Loucy (cell line): Measurements from ENCODE around the gene BTF3L4.
A peak's percentile ranks its signal among the peaks of the same experiment; 100 is the strongest.

Experiments used
- H2AFZ ChIP-seq: fragments of 200-600 bp; sonication (generic); 2 replicates; pipeline ENCODE4 v1.6.0; 2016; ENCODE audit warnings: antibody characterized with exemption, mild to moderate bottlenecking, low read length, moderate library complexity
- H3F3A ChIP-seq: fragments of 200-600 bp; 2 replicates; pipeline ENCODE4 v1.6.0; 2016; ENCODE audit warnings: antibody characterized with exemption, low read depth, mild to moderate bottlenecking
- H3K27me3 ChIP-seq: fragments of 200-600 bp; sonication (generic); 2 replicates; pipeline ENCODE4 v1.6.1; 2014; ENCODE audit warnings: low read length, mild to moderate bottlenecking; ENCODE audit not compliant: insufficient read depth, poor library complexity, severe bottlenecking
- H3K36me3 ChIP-seq: fragments of 200-600 bp; sonication (generic); 2 replicates; pipeline ENCODE4 v1.6.1; 2016; ENCODE audit warnings: low read length; ENCODE audit not compliant: insufficient read depth
- H3K4me1 ChIP-seq: fragments of 200-600 bp; sonication (generic); 2 replicates; pipeline ENCODE4 v1.5.1; 2014; ENCODE audit warnings: low read length, mild to moderate bottlenecking; ENCODE audit not compliant: insufficient read depth, poor library complexity, severe bottlenecking
- H3K4me2 ChIP-seq: fragments of 200-600 bp; sonication (generic); 2 replicates; pipeline ENCODE4 v1.6.0; 2014; ENCODE audit warnings: antibody characterized with exemption, low read length, low read depth, mild to moderate bottlenecking; ENCODE audit not compliant: poor library complexity, severe bottlenecking
- H3K4me3 ChIP-seq: fragments of 200-600 bp; sonication (generic); 2 replicates; pipeline ENCODE4 v1.5.1; 2014; ENCODE audit warnings: low read length, mild to moderate bottlenecking, mixed read lengths; ENCODE audit not compliant: poor library complexity, severe bottlenecking
- H3K79me2 ChIP-seq: fragments of 200-600 bp; sonication (generic); 2 replicates; pipeline ENCODE4 v1.6.1; 2014; ENCODE audit warnings: low read length; ENCODE audit not compliant: insufficient read depth
- H3K9ac ChIP-seq: fragments of 200-600 bp; sonication (generic); 2 replicates; pipeline ENCODE4 v1.6.0; 2014; ENCODE audit warnings: mild to moderate bottlenecking, low read depth, low read length, moderate library complexity; ENCODE audit not compliant: poor library complexity, severe bottlenecking
- H3K9me2 ChIP-seq: fragments of 200-600 bp; sonication (generic); replicated peaks from 2 replicates; pipeline ENCODE4 v1.6.1; 2016; ENCODE audit warnings: low read depth, low read length, mixed read lengths
- H3K9me3 ChIP-seq: fragments of 200-600 bp; sonication (generic); 2 replicates; pipeline ENCODE4 v1.6.1; 2014; ENCODE audit warnings: mild to moderate bottlenecking, antibody characterized with exemption, low read length, low read depth; ENCODE audit not compliant: insufficient read depth
- H4K20me1 ChIP-seq: fragments of 200-600 bp; sonication (generic); 2 replicates; pipeline ENCODE4 v1.6.0; 2014; ENCODE audit warnings: antibody characterized with exemption, low read length, mild to moderate bottlenecking; ENCODE audit not compliant: insufficient read depth, poor library complexity, severe bottlenecking
- CTCF ChIP-seq: fragments of 200-600 bp; sonication (generic); conservative IDR thresholded peaks from 2 replicates; pipeline ENCODE4 v1.5.1; 2014; ENCODE audit warnings: mild to moderate bottlenecking, antibody characterized with exemption, low read length
- EZH2phosphoT487 ChIP-seq: fragments of 200-600 bp; IDR thresholded peaks from 2 replicates; pipeline ENCODE4 v1.6.1; 2018; ENCODE audit warnings: antibody characterized with exemption, mild to moderate bottlenecking, moderate library complexity, borderline replicate concordance

Gene BTF3L4

GRCh38 chr1:52056163-52056936, at the start of gene BTF3L4:
TSS of gene BTF3L4 (plus strand) at chr1:52056295. CDS start at chr1:52059848, 3,553 bp downstream.
- Histone ChIP-seq H3K4me3 (peak within 1 kb of the TSS; percentile 86), H3F3A (no peaks in the 10 kb centered on the region), H3K9me3 (no peaks in the 10 kb centered on the region), H3K36me3 (peaks cover 12% of the 10 kb centered on the region; the same call in 1 of the 2 replicates), H3K4me1 (peaks cover 51% of the 10 kb centered on the region), H3K27me3 (no peaks in the 10 kb centered on the region), H3K79me2 (peaks cover 94% of the 10 kb centered on the region), H3K9ac (peak within 1 kb of the TSS; percentile 91), H3K4me2 (peak within 1 kb of the TSS; percentile 96), H2AFZ (peak within 1 kb of the TSS; percentile 69), H3K9me2 (no peaks in the 10 kb centered on the region), H4K20me1 (peaks cover 60% of the 10 kb centered on the region)
- TF ChIP-seq EZH2phosphoT487: no peak
- no peak for TF ChIP-seq CTCF

- no peaks in the 10 kb centered on the region for H3K9me3 ChIP-seq
- H3K27me3 ChIP-seq: no peaks in the 10 kb centered on the region
- no peak overlapping the region for H3K4me3 ChIP-seq
- no peaks in the 10 kb centered on the region for H3K79me2 ChIP-seq
- TF ChIP-seq CTCF (no peak), EZH2phosphoT487 (no peak)
- no peaks in the 10 kb centered on the region for H3K4me1 ChIP-seq
- no peaks in the 10 kb centered on the region for H3F3A ChIP-seq
- H4K20me1 ChIP-seq: no peaks in the 10 kb centered on the region
- H3K9ac ChIP-seq: no peak overlapping the region
- H3K4me2 ChIP-seq: no peak overlapping the region
- no peaks in the 10 kb centered on the region for H3K36me3 ChIP-seq
- no peaks in the 10 kb centered on the region for H3K9me2 ChIP-seq
- H2AFZ ChIP-seq: no peak overlapping the region
These were observed 48.7 kb upstream of the BTF3L4 start for GRCh38 chr1:52007215-52008002.

GRCh38 chr1:52008071-52008809, 47.9 kb upstream of the BTF3L4 start:
- Histone ChIP-seq H3F3A (no peaks in the 10 kb centered on the region), H3K9me2 (no peaks in the 10 kb centered on the region), H3K9ac (no peak overlapping the region), H2AFZ (no peak overlapping the region), H3K4me2 (no peak overlapping the region), H4K20me1 (no peaks in the 10 kb centered on the region), H3K27me3 (no peaks in the 10 kb centered on the region), H3K4me3 (no peak overlapping the region), H3K4me1 (no peaks in the 10 kb centered on the region), H3K79me2 (no peaks in the 10 kb centered on the region), H3K36me3 (no peaks in the 10 kb centered on the region), H3K9me3 (no peaks in the 10 kb centered on the region)
- TF ChIP-seq CTCF: no peak
- TF ChIP-seq EZH2phosphoT487: no peak
